Uterus (tissue), 4 donors: ENCODE measurements around the gene ADA. TPM values are rescaled to one million over a fixed set of nuclear protein-coding genes. Genes with fewer than 3 reads are reported as not detected.

ENCODE experiments used
- DNase-seq, 2 donors: peaks; one replicate each; pipeline ENCODE4 v3.0.0-alpha.2; 2019 to 2020
- H3K27ac ChIP-seq, 2 donors: fragments of 200-600 bp; sonication (generic); 1 replicate in 1 of 2; 2 replicates in 1 of 2; pipeline ENCODE4 v1.5.1; 2016 to 2018
- H3K27me3 ChIP-seq, 2 donors: fragments of 200-600 bp; sonication (generic); one replicate each; pipeline ENCODE4 v1.5.1; 2018 to 2019; ENCODE audit warnings: control low read depth in 1 of 2
- H3K36me3 ChIP-seq, 2 donors: fragments of 200-600 bp; sonication (generic); one replicate each; pipeline ENCODE4 v1.5.1; 2019; ENCODE audit warnings: control low read depth in 1 of 2
- H3K4me1 ChIP-seq, 2 donors: fragments of 200-600 bp; sonication (generic); one replicate each; pipeline ENCODE4 v1.5.1; 2018 to 2019; ENCODE audit warnings: control low read depth in 1 of 2
- H3K4me3 ChIP-seq, 2 donors: fragments of 200-600 bp; sonication (generic); 1 replicate in 1 of 2; 2 replicates in 1 of 2; pipeline ENCODE4 v1.5.1; 2018 to 2019; ENCODE audit warnings: mild to moderate bottlenecking in 1 of 2
- H3K9me3 ChIP-seq, 2 donors: fragments of 200-600 bp; sonication (generic); one replicate each; pipeline ENCODE4 v1.5.1; 2019; ENCODE audit warnings: control low read depth in 1 of 2
- POLR2A ChIP-seq, 2 donors: fragments of 450-650 bp; IDR thresholded peaks; one replicate each; pipeline ENCODE4 v1.6.1; 2016; ENCODE audit warnings: antibody characterized with exemption in 2 of 2, mild to moderate bottlenecking in 1 of 2, moderate library complexity in 1 of 2
- intact Hi-C: fragments of 100-400 bp; cut with DNase I; formaldehyde crosslinking; loops from one replicate; pipeline ENCODE4 v1.15.1; 2023; ENCODE audit warnings: low total_unique reads
- total RNA-seq, 4 donors: library from RNA; depleted of rRNA in 3 of 4; stranded (reverse); fragments of >200 nt in 3 of 4; gene quantifications; one replicate each; pipeline versions ENCODE4 v1.1.0 to v1.2.4, GENCODE V29; 2014 to 2023
- TF ChIP-seq, protein P1 (sequence below), 4 experiments: fragments of 200-600 bp in 2 of 4; fragments of 450-650 bp in 2 of 4; sonication (generic) in 2 of 4; IDR thresholded peaks; one replicate each; pipeline ENCODE4 v1.5.1; 2016 to 2019; ENCODE audit warnings: antibody characterized with exemption in 4 of 4, mild to moderate bottlenecking in 2 of 4, moderate library complexity in 1 of 4
- donor health status: DM: yes; HTN: yes; CAD: no.

ADA gene
- total RNA-seq, 4 donors from 2014 or later, result 0.59 to 11.0 (median 4.8) TPM

- H3K4me1 ChIP-seq, result no peaks in the 10 kb centered on the region
- intact Hi-C loops, result loop anchor here (5.0 kb wide), 1 partner anchor 45 kb away; no protein-coding TSS in a partner anchor
- no peak for DNase-seq
Measured at GRCh38 chr20:44686934-44687333, 35.4 kb upstream of the ADA start.

GRCh38 chr20:44684047-44684967 lies 32.8 kb upstream of the ADA start:
- H3K4me3 ChIP-seq, result no peak overlapping the region
- no peak for DNase-seq
- no peaks in the 10 kb centered on the region for H3K36me3 ChIP-seq
- intact Hi-C loops, result loop anchor here (5.0 kb wide), 1 partner anchor 183 kb away; no protein-coding TSS in a partner anchor
- no peaks in the 10 kb centered on the region for H3K4me1 ChIP-seq
- no peak overlapping the region for H3K27ac ChIP-seq
- no peaks in the 10 kb centered on the region for H3K9me3 ChIP-seq
- TF ChIP-seq, protein P1, sequence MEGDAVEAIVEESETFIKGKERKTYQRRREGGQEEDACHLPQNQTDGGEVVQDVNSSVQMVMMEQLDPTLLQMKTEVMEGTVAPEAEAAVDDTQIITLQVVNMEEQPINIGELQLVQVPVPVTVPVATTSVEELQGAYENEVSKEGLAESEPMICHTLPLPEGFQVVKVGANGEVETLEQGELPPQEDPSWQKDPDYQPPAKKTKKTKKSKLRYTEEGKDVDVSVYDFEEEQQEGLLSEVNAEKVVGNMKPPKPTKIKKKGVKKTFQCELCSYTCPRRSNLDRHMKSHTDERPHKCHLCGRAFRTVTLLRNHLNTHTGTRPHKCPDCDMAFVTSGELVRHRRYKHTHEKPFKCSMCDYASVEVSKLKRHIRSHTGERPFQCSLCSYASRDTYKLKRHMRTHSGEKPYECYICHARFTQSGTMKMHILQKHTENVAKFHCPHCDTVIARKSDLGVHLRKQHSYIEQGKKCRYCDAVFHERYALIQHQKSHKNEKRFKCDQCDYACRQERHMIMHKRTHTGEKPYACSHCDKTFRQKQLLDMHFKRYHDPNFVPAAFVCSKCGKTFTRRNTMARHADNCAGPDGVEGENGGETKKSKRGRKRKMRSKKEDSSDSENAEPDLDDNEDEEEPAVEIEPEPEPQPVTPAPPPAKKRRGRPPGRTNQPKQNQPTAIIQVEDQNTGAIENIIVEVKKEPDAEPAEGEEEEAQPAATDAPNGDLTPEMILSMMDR (IDR thresholded peaks at IDR 0.05), result no peak
- TF ChIP-seq POLR2A (IDR thresholded peaks at IDR 0.05), result no peak
- H3K27me3 ChIP-seq, result no peaks in the 10 kb centered on the region

More at GRCh38 chr20:44686934-44687333, 35.4 kb upstream of the ADA start:
- Histone ChIP-seq H3K27me3 (no peaks in the 10 kb centered on the region), H3K9me3 (no peaks in the 10 kb centered on the region), H3K27ac (no peak overlapping the region), H3K4me3 (no peak overlapping the region), H3K36me3 (no peaks in the 10 kb centered on the region)
- no peak for TF ChIP-seq POLR2A (IDR thresholded peaks at IDR 0.05)
- TF ChIP-seq, protein P1 (IDR thresholded peaks at IDR 0.05), result no peak

DNA sequence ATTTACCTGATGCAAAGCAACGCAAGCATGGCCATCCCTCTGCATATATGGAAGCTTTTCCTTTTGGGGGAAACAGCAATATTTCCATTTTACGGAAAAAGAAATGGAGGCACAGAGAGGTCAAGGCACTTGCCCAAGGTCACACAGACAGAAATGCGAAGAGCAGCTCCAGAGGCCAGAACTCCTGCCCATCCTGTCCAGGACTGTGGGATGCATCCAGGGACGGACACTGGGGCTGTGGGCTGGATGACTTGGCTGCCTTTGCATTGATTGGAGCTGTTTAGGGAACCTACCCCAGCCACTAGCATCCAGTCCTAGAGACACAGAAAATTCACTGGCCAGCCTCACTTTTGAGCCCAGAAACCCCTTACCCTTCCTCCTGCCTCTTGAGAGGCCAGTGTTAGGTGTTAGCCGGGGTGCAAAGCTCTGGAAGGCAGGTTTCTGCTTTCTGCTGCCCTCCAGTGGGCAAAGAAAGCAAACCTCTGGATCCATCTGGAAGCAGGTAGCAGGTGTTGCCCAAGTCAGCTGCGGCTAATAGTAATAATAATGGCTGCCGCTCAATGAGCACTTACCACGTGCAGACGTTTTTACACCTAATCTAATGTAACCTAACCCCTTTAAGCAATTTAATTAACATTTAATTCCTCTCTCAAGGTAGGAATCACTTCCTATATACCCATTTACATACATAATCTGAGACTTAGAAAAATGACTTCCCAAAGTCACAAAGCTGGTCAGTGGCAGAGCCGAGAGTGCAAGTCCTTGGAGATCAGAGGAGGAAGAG lies 32.0 kb upstream of the ADA start:
- H3K27ac ChIP-seq, result no peak overlapping the region
- DNase-seq, result no peak
- no peaks in the 10 kb centered on the region for H3K27me3 ChIP-seq
- H3K4me3 ChIP-seq, result no peak overlapping the region
- TF ChIP-seq, protein P1 (IDR thresholded peaks at IDR 0.05), result peak in 3 of 4 experiments; percentile 23 to 33 (median 32)
- TF ChIP-seq POLR2A (IDR thresholded peaks at IDR 0.05), result no peak
- intact Hi-C loops, result loop anchor here (5.0 kb wide), 1 partner anchor 184 kb away; no protein-coding TSS in a partner anchor
- no peaks in the 10 kb centered on the region for H3K4me1 ChIP-seq
- no peaks in the 10 kb centered on the region for H3K9me3 ChIP-seq
- H3K36me3 ChIP-seq, result no peaks in the 10 kb centered on the region

DNA sequence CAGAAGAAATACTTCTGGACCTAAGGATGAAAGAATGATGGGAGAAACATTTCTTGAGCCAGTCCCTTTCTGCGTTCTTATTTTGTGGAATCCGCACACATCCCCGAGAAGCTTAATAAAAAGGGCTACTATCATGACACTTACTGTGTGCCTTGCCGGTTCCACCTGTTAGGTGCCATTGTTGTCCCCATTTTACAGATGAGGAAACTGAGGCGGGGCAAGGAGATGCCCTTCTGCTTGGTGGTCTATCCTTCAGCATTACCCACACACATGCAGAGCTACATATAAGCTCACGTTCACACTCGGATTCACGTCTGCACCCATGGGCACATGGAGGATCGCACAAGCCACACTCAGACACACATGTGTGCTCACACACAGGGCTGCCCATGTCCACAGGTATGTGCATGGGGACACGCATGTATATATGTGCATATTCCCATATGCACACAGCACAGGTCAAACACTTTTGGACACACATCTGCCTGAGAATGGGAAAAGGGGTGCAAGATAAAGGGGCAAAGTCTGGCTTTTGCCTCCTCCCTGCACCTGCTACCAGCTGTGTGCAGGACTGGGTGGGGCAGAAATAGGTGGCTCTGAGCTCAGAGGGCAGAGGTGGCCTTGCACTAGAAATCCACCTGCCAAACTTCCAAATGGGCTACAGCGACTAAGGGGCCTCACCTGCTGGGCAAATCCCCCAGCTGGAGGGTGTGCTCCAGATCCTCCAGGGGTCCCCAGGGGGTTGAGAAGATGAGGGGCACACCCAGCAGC lies 30.5 kb upstream of the ADA start:
- H3K36me3 ChIP-seq, result no peaks in the 10 kb centered on the region
- no peaks in the 10 kb centered on the region for H3K9me3 ChIP-seq
- H3K27ac ChIP-seq, result no peak overlapping the region
- no peaks in the 10 kb centered on the region for H3K27me3 ChIP-seq
- DNase-seq, result no peak
- H3K4me3 ChIP-seq, result no peak overlapping the region
- no peaks in the 10 kb centered on the region for H3K4me1 ChIP-seq
- TF ChIP-seq, protein P1 (IDR thresholded peaks at IDR 0.05), result no peak
- TF ChIP-seq POLR2A (IDR thresholded peaks at IDR 0.05), result no peak
- intact Hi-C loops, result loop anchor here (5.0 kb wide), 1 partner anchor 185 kb away; no protein-coding TSS in a partner anchor
